ENCODE results near the gene RPS6KB2.

RPS6KB2 gene

DNA sequence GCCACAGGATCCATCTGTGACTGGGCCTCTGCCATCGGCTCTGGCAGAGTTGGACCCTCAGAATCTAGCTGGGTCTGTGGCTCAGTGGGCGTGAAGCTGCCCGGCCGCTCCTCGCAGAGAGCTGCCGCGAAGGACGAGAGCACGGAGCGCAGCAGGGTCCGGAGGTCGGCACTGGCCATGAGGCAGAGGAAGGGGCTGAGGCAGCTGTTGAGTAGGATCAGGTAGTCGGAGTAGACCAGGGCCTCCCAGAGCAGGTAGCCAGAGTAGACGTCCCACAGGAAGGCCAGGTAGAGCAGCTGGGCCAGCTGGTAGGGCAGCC lies 23.3 kb downstream of the RPS6KB2 start:
- no peak for DNase-seq (ENCODE audit: low read depth, low spot score)
- in situ Hi-C loops (cut with HindIII; ENCODE audit: low sequenced_read_pairs) = no loop called here
- TF ChIP-seq, protein P1, sequence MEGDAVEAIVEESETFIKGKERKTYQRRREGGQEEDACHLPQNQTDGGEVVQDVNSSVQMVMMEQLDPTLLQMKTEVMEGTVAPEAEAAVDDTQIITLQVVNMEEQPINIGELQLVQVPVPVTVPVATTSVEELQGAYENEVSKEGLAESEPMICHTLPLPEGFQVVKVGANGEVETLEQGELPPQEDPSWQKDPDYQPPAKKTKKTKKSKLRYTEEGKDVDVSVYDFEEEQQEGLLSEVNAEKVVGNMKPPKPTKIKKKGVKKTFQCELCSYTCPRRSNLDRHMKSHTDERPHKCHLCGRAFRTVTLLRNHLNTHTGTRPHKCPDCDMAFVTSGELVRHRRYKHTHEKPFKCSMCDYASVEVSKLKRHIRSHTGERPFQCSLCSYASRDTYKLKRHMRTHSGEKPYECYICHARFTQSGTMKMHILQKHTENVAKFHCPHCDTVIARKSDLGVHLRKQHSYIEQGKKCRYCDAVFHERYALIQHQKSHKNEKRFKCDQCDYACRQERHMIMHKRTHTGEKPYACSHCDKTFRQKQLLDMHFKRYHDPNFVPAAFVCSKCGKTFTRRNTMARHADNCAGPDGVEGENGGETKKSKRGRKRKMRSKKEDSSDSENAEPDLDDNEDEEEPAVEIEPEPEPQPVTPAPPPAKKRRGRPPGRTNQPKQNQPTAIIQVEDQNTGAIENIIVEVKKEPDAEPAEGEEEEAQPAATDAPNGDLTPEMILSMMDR (IDR thresholded peaks at IDR 0.05; ENCODE audit: low read depth, low read length) = no peak

DNA sequence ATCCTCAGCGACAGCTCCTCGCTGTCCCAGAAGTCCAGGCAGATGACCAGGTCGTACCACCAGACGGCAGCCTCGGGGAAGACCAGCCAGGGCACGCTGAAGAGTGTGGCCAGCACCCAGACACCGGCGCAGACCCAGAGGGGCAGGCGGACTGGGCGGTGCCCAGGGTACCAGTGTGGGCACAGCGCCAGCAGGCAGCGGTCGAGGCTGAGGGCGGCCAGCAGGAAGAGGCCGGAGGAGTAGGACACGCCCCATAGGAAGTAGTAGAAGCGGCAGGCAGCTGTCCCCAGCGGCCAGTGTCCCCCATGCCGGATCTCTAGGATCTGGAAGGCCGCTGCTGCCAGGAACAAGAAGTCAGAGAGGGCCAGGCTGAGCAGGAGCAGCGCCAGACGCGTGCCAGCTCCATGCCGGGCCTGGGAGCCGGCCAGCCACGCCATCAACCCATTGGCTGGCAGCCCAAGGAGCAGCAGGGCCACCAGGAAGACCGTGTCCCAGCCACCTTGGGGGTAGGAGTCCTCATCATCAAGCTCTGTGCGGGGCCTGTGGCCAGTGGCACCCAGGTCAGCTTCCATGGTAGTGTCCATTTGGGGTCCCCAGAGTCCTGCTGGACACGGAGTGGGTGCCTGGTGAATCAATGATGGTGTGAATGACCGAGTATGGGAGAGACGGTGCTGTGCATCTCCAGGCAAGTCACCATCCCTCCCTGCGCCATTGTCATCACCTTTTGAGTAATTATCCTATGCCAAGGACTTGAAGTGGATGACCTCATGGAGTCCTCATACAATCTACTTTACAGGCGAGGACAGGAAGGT lies 24.1 kb downstream of the RPS6KB2 start, which contains the start of gene GPR152:
Gene GPR152, minus strand, starts transcription at position 589 of the 812 bp plus-strand sequence. Its CDS starts 5 bp downstream, at position 584.
- in situ Hi-C loops (cut with HindIII; ENCODE audit: low sequenced_read_pairs) = no loop called here
- TF ChIP-seq, protein P1 (IDR thresholded peaks at IDR 0.05; ENCODE audit: low read depth, low read length) = no peak
- DNase-seq (ENCODE audit: low read depth, low spot score) = no peak
- H3K4me3 ChIP-seq (ENCODE audit: low read depth, low read length) = no peak within 1 kb of the TSS

More for the DNA sequence above, 23.3 kb downstream of the RPS6KB2 start:
- no peak overlapping the region for H3K4me3 ChIP-seq (ENCODE audit: low read depth, low read length)

DNA sequence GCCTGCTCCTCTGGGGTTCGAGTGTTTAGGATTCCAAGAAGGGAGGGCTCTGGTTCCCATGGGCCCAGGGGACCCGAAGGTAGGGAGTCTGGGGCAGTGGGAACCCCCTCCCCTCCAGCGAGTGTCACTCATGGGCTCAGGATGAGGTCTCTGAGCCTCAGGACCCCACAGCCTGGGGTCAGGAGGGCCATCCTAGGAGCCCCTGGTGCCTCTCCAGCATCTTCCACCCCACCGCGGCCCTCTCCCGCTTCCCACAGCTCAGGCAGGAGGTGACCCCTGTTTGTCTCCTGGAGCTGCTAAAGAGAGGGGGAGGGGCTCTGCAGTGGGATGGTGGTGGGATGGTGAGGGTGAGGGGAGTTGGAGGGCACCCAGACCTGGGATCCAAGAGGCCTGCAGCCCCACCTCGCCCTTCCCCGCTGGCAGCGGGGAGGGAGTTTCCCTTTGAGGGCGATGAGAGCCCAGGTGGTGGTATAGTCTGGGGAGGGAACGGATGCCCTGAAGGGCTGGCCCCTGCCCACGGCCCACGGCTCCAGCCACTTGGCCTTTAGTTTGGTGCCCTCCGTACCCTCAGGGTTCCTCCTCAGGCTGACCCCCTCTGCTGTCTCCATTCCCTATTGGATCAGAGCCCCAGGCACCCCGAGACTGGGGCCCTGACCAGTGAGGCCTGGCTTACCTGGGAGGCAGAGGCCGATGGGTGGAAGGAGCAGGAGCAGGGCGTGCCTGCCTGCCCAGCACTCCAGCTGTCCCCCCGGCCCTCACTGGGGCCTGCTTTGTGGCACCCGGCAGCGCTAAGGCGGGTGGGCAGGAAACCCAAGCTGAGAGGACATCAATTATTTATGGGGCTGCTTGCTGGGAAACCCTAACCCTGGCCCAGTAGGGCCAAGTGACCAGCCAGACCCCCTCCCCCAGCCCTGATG lies 25.8 kb downstream of the RPS6KB2 start:
- in situ Hi-C loops (cut with HindIII; ENCODE audit: low sequenced_read_pairs) = no loop called here
- TF ChIP-seq, protein P1 (IDR thresholded peaks at IDR 0.05; ENCODE audit: low read depth, low read length) = no peak
- DNase-seq (ENCODE audit: low read depth, low spot score) = no peak
- no peak overlapping the region for H3K4me3 ChIP-seq (ENCODE audit: low read depth, low read length)

DNA sequence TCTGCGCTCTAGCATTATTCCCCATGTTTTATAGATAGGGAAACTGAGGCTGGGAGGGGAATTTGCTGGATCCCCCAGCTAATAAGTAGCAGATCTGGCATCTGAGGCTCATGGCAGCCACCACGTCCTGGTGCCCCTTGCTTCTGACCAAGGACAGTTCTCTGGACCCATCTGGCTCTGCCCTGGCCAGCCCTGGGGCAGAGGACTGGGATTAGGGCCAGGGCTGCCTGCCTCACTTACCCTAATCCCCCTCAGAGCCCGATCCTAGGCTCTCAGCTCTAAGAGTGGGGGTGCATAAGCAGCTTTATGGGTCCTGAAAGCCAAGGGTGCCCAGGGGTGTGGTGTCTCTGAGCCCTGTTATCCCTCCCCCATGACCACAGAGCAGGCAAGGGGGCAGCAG lies 26.8 kb downstream of the RPS6KB2 start, which contains the start of gene CABP4:
Gene CABP4, plus strand, starts transcription at position 301 of the 400 bp plus-strand sequence. Its CDS starts 70 bp downstream, at position 371.
- in situ Hi-C loops (cut with HindIII; ENCODE audit: low sequenced_read_pairs) = no loop called here
- no peak for DNase-seq (ENCODE audit: low read depth, low spot score)
- H3K4me3 ChIP-seq (ENCODE audit: low read depth, low read length) = no peak within 1 kb of the TSS
- TF ChIP-seq, protein P1 (IDR thresholded peaks at IDR 0.05; ENCODE audit: low read depth, low read length) = no peak

DNA sequence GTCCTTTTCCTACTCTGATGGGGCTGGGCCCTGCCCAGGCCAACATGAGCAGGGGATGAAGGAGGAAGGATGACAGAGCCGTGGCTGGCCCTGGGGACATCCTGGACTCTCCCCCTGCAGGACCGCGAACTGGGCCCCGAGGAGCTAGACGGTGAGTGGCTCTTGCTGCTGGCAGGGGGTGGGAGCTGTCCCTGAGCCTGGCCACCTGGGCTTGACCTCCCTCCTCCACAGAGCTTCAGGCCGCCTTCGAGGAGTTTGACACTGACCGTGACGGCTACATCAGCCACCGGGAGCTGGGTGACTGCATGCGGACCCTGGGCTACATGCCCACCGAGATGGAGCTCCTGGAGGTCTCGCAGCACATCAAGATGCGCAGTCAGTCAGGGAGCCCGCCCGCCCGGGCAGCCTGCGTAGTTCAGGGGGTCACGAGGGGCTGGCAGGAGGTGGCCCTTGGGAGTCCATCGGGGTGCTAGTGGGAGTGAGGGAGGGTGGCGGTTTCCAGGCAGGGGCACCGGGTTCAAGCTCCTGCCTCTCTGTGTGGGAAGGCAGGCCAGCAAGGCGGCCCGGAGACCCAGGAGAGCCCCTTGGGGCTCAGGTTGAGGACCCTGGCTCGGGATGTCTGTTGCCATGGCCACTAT lies 27.9 kb downstream of the RPS6KB2 start:
- TF ChIP-seq, protein P1 (IDR thresholded peaks at IDR 0.05; ENCODE audit: low read depth, low read length) = no peak
- in situ Hi-C loops (cut with HindIII; ENCODE audit: low sequenced_read_pairs) = no loop called here
- no peak for DNase-seq (ENCODE audit: low read depth, low spot score)

DNA sequence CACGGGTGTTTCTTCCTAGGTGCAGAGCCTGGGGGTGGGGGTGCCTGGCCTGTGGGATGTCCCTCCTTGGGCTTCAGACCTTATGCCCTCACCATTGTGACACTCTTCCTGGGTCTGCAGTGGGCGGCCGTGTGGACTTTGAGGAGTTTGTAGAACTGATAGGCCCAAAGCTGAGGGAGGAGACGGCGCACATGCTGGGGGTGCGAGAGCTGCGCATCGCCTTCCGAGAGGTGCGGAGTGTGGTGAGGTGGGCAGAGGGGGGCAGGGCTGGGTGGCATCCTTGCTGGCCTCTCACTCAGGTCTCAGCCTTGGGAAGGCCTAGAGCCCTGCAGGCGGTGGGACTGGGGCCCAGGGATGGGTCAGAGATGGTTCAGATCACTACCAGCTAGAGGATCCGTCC lies 29.2 kb downstream of the RPS6KB2 start:
- TF ChIP-seq, protein P1 (IDR thresholded peaks at IDR 0.05; ENCODE audit: low read depth, low read length) = no peak
- in situ Hi-C loops (cut with HindIII; ENCODE audit: low sequenced_read_pairs) = no loop called here
- DNase-seq (ENCODE audit: low read depth, low spot score) = no peak
- H3K4me3 ChIP-seq (ENCODE audit: low read depth, low read length) = no peak overlapping the region

More for the DNA sequence above, 27.9 kb downstream of the RPS6KB2 start:
- H3K4me3 ChIP-seq (ENCODE audit: low read depth, low read length) = no peak overlapping the region
